Measurements from ENCODE around the gene ZIK1.

ZIK1 gene

DNA sequence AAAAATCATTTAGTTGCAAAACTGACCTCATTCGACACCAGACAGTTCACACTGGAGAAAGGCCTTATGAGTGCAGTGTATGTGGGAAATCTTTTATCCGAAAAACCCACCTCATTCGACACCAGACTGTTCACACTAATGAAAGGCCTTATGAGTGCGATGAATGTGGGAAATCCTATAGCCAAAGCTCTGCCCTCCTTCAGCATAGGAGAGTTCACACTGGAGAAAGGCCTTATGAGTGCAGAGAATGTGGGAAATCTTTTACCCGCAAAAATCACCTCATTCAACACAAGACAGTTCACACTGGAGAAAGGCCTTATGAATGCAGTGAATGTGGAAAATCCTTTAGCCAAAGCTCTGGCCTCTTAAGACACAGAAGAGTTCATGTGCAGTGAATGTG lies 23.0 kb downstream of the ZIK1 start:
- no peak for DNase-seq (ENCODE audit: low read depth in 2 of 2, low spot score in 1 of 2)

DNA sequence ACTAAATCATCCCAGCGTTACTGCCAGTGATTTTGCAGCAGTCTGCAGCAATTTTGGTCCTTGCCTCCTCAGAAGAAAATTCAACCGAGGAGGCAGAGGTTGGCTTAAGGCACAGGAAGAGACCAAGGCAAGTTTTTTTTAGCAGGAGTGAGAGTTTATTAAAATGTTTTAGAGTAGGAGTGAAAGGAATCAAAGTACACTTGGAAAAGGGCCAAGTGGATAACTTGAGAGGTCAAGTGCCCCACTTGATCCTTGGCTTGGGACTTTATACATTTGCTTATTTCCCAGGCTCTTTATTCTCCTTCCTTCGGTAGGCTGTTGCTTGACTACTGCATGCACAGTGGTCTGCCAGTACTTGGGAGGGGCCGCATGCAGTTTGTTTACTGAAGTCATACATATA lies 27.2 kb downstream of the ZIK1 start:
- DNase-seq (ENCODE audit: low read depth in 2 of 2, low spot score in 1 of 2), result no peak

DNA sequence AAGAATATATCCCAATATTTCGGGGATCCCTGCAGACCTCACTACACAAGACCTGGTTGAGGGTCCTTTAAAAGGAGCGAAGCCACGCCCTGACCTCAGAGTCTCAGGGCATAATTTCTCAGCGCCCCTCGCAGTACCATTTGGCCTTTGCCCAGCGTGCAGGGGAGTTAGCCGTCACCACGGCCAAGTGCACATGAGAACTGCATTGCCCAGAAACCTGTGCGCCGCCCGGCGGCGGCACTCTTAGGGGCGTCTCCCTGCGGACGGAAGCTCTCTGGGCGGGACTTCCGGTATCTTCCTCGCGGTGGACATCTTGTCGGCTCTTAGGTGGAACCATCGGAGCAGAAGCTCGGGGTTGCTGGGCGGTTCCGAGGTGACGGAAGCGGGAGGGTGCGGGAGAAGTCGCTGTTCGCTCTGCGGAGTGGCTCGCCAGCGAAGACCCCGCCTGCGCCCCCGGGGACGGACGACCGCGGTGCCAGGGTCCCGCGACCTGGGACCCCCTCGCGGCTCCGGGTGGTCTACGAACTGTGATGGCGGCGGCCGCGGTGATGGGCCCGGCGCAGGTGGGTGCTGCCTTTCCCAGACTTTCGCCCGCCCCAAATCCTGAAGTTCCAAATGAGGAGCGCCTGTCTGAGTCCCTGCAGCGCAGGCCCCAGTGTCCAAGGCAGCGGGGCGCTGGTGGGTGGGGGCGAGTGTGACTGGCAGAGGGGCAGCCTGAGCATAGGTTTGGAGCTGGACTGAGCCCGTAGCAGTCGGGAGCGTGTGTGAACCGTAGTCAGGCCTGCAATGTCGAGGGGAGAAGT lies 30.2 kb downstream of the ZIK1 start, which contains the start of gene ZNF134:
Gene ZNF134, plus strand, starts transcription at position 302 of the 803 bp plus-strand sequence. CDS start 5,227 bp downstream, outside the sequence.
- DNase-seq (ENCODE audit: low read depth in 2 of 2, low spot score in 1 of 2), result peak; percentile 77 to 79

DNA sequence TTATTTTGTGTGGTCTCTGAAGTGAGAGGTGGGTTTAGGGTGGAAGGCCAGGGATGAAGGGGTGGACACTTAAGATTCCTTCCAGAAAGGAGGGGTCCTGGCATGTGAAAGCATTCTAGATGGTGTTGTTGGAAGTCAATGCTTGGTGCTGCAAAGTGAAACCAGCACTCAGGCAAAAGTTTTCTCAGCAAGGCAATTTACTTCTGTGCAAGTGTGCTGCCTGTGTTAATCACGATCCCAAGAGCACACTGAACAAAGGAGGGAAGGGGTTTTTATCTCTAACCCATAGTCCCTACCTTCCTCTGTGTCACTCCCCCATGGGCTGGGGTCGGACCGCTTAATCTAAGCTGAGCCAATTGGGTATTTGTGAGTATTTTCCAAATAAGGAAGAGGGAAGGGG lies 31.4 kb downstream of the ZIK1 start:
- no peak for DNase-seq (ENCODE audit: low read depth in 2 of 2, low spot score in 1 of 2)

DNA sequence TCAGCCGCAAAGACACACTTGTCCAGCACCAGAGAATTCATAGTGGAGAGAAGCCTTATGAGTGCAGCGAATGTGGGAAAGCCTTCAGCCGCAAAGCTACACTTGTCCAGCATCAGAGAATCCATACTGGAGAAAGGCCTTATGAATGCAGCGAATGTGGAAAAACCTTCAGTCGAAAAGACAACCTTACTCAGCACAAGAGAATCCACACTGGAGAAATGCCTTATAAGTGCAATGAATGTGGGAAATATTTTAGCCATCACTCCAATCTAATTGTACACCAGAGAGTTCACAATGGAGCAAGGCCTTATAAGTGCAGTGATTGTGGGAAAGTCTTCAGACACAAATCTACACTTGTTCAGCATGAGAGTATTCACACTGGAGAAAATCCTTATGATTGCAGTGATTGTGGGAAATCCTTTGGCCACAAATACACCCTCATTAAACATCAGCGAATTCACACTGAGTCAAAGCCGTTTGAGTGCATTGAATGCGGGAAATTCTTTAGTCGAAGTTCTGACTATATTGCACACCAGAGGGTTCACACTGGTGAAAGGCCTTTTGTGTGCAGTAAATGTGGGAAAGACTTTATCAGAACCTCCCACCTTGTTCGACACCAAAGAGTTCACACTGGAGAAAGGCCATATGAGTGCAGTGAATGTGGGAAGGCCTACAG lies 36.9 kb downstream of the ZIK1 start:
- no peak for DNase-seq (ENCODE audit: low read depth in 2 of 2, low spot score in 1 of 2)

DNA sequence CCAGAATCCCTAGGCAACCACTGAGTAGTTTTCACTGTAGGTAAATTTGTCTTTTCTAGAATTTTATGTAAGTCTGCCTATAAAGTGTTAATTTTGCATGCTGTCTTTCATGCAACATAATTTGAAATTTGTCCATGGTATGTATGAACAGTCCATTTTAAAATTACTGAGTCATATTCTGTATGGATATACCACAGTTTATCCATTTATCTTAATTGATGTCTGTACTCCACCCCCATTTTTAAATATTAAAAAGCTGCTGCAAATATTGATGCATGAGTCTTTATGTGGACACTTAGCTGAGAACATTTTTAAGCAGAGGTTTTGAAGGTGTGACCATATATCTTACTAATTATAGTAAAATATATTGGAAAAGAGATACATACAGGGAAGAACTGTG lies 39.1 kb downstream of the ZIK1 start:
- no peak for DNase-seq (ENCODE audit: low read depth in 2 of 2, low spot score in 1 of 2)

DNA sequence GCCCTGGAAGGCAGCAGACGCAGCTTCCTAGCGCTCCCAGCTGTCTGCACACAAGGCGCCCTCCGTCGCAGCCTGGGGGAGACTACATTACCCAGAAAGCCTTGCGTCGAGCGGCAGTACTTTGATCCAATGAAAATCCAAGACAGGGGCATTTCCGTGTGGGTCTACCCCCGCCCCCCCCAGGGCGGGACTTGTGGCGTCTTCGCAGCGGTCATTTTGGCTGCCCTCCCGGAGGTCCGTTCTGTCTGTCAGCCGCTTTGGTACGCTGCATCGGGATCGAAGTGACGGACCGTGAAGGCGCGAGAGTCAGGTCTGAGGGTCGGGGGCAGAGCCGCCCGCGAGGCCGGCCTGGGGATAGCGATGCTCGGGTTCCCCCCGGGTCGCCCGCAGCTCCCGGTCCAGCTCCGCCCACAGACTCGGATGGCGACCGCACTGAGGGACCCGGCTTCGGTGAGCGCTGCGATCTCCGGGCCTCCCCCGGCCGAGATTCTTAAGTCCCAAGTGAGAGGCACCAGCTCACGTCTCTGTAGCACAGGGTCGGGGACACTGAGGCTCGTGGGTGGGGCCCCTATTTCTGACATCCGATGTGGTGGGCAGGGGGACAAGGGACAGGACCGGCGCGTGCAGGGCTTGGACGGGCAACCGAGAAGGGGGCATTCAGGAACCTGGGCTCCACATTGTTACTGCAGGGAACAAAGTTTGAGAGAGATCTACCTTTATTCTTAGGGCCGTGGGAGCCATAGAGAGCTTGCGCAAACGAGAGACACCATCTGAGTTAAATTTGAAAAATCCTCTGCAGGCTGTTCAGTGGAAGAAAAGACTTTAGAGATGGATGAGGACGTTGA lies 49.3 kb downstream of the ZIK1 start, which contains the start of gene ZNF211:
Gene ZNF211, plus strand, starts transcription at position 182 of the 845 bp plus-strand sequence. Its CDS starts 179 bp downstream, at position 361.
- peak; percentile 61 to 82 for DNase-seq (ENCODE audit: low read depth in 2 of 2, low spot score in 1 of 2)

DNA sequence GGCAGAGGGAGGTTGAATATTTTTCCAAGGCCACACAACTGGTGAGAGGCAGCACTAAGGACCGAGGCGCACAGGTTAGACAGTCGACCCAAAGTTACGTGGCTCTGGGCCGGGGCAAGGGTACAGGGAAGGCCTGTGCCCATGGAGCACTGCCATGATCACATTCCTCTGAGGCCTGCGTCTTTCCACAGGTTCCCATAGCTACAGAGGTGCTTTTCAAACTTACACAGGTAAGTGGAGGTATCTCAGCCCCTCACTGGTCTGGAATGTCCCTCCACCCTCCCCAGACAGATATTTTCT lies 49.8 kb downstream of the ZIK1 start:
- no peak for DNase-seq (ENCODE audit: low read depth in 2 of 2, low spot score in 1 of 2)

DNA sequence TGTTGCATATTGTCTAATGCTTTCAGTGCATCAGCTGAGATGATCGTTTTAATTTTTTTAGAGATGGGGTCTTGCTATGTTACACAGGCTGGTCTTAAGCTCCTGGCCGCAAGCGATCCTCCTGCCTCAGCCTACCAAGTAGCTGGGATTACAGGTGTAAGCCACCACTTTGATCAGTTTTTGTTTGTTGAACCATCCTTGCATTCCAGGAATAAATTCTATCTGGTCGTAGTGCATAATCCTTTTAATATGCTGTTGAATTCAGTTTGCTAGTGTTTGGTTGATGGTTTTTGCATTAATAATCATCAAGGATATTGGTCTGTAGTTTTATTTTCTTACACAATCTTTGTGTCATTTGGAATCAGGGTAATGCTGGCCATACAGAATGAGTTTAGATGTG lies 53.4 kb downstream of the ZIK1 start:
- no peak for DNase-seq (ENCODE audit: low read depth in 2 of 2, low spot score in 1 of 2)

DNA sequence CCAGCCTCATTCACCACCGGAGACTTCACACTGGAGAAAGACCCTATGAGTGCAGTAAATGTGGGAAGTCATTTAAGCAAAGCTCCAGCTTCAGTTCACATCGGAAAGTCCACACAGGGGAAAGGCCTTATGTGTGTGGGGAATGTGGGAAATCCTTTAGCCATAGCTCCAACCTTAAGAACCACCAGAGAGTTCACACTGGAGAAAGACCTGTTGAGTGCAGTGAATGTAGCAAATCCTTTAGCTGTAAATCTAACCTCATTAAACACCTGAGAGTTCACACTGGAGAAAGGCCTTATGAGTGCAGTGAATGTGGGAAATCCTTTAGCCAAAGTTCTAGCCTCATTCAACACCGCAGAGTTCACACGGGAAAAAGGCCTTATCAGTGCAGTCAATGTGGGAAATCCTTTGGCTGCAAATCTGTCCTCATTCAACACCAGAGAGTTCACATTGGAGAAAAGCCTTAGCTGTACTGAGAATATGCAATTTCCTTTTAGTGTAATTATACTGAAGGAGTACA lies 57.8 kb downstream of the ZIK1 start:
- DNase-seq (ENCODE audit: low read depth in 2 of 2, low spot score in 1 of 2), result no peak

DNA sequence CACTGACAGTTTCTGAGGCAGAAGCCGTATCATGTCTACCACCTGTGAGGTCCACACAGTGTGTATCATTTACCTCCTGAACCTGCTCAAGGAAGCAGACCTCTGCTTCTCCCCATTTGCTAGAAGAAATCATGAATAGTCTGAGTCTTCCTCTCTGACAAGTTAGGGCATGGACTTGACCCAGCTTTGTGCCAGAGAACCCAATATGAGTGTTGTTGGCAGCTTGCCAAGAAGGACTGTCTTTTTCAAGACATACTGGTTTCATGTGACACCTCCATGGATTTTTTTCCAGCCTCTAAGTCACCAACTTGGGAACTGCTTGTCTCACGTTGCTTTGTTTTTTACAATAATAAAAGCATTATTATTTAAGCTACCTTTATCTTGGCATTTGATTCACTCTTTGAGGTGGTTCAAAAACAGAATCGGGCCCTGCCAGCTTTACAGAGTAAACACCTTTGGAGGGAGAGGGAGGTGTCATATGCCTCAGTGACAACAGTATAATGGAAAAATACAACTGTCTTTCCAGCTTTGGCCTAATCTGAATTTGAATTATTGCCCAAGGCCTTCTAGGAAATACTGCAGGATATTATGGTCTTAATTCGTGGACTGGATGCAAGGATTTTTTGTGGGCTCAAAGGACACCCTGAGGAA lies 58.6 kb downstream of the ZIK1 start:
- no peak for DNase-seq (ENCODE audit: low read depth in 2 of 2, low spot score in 1 of 2)

All from stimulated activated CD8-positive, alpha-beta memory T cell treated with anti-CD3 and anti-CD28 coated beads, Interleukin-4, amount 100 ng/mL, for 4 hours (primary cell).